Astrocyte of the cerebellum (primary cell): Measurements from ENCODE around the gene FAM177B.

ENCODE experiments used
- DNase-seq: peaks from one replicate; pipeline ENCODE4 v3.0.0-alpha.2; 2011; ENCODE audit warnings: low read depth
- H3K4me3 ChIP-seq: 2 replicates; pipeline ENCODE4 v1.5.1; 2011; ENCODE audit warnings: mild to moderate bottlenecking, low read depth, low read length, moderate library complexity
- in situ Hi-C: cut with HindIII; loops from 2 replicates; pipeline ENCODE4 v1.10.0; 2017; ENCODE audit warnings: low sequenced_read_pairs
- TF ChIP-seq, protein P1 (sequence below): IDR thresholded peaks from 2 replicates; pipeline ENCODE4 v1.5.1; 2012; ENCODE audit warnings: low read length, low read depth, moderate library complexity, mild to moderate bottlenecking; ENCODE audit errors: missing control alignments

Gene FAM177B

DNA sequence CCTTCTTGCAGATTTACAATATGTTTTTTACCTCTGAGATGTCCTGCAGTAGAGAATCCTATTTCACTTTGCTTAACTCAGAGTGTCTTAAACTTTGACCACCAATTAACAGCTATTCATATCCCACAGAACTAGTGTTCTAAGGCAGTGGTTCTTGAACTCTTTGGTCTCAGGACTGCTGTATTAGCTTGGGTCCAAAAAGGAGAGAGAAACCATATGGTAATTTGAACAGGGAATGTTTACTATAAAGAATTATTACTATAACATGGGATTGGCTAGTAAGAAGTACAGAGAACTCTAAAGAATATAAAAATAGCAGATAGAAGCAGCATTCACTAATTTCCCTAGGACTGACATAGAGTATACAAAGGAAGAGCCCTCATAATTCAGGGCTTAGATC lies 31.6 kb downstream of the FAM177B start:
- no peak overlapping the region for H3K4me3 ChIP-seq
- TF ChIP-seq, protein P1, sequence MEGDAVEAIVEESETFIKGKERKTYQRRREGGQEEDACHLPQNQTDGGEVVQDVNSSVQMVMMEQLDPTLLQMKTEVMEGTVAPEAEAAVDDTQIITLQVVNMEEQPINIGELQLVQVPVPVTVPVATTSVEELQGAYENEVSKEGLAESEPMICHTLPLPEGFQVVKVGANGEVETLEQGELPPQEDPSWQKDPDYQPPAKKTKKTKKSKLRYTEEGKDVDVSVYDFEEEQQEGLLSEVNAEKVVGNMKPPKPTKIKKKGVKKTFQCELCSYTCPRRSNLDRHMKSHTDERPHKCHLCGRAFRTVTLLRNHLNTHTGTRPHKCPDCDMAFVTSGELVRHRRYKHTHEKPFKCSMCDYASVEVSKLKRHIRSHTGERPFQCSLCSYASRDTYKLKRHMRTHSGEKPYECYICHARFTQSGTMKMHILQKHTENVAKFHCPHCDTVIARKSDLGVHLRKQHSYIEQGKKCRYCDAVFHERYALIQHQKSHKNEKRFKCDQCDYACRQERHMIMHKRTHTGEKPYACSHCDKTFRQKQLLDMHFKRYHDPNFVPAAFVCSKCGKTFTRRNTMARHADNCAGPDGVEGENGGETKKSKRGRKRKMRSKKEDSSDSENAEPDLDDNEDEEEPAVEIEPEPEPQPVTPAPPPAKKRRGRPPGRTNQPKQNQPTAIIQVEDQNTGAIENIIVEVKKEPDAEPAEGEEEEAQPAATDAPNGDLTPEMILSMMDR: no peak
- in situ Hi-C loops: no loop called here
- no peak for DNase-seq

DNA sequence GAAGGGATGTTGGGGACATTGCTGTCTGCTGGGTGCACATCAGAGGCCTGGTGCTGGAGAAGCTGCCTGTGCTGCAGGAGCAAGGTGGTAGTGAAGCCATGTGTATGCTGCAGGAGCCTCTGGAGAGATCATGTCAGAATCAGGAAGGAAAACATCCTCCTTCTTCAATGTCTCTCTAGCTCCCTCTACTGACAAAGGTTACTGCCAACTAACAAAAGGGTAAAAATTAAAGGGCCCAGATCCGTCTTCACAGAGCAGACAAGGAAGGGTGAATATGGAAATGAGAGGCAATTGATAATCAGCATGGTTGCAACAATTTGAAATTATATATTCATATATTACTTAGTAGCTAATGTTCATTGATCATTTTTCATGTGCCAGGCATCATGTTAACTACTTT lies 32.2 kb downstream of the FAM177B start:
- TF ChIP-seq, protein P1: peak; percentile 5
- DNase-seq: no peak
- in situ Hi-C loops: no loop called here
- no peak overlapping the region for H3K4me3 ChIP-seq

DNA sequence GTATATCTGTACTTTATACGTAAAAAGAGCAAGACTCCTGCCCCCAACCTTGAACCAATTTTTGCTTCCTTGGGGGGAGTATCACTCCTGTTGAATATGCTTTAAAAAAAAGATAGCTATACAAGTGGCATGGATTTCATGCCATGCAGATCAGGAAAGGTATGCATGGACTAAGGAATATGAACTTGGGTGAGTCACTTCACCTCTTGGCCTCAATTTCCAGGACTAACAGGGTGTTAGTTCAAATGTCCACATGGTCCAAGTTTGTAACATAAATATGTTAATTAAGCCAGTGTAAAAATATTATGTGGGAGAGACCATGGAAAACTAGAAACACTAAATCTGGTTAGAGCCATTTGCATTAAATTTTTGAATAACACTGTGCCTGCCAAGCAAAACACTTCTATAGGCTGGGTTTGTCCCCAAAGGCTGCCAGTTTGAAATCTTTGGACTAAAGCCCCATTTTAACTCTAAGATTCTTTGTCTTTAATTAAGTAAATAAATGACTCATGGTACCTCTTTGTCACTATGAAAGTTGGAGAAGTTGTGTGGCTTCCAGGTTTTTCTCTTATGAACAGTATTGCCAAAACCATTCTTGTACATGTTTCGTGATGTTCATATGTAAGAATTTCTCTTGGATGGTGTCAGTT lies 33.1 kb downstream of the FAM177B start:
- in situ Hi-C loops: no loop called here
- no peak overlapping the region for H3K4me3 ChIP-seq

DNA sequence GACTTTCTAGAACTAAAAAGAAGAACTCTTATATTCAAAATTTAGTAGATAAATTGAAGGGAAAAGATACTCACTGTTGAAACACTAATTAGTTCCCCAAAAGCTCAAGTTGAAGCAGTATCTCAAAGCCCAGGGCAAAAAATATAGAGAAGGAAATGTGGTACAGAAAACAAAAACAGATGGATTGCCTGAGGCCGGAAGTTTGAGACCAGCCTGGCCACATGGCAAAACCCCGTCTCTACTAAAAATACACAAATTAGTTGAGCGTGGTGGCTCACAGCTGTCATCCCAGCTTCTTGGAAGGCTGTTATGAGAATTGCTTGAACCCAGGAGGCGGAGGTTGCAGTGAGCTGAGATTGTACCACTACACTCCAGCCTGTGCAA lies 36.0 kb downstream of the FAM177B start:
- no peak overlapping the region for H3K4me3 ChIP-seq
- no peak for DNase-seq
- in situ Hi-C loops: no loop called here
- TF ChIP-seq, protein P1: no peak

More for the DNA sequence above, 33.1 kb downstream of the FAM177B start:
- TF ChIP-seq, protein P1: no peak
- DNase-seq: peak; percentile 51

DNA sequence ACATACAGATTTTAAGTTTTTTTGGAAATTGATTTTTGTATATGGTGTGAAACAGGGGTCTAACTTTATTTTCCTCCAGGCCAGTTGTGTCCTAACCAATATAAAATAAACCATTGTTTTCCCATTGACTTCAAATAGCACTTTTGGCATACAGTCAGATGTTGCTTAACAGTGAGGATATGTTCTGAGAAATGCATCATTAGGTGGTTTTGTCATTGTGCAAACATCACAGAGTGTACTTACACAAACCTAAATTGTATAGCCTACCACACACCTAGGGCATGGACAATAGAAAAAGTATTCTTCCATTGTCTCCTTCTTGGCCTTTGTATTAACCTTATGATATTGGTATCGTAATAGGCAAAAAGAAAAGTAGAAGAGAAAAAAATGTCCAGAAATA lies 40.5 kb downstream of the FAM177B start:
- DNase-seq: peak; percentile 20
- in situ Hi-C loops: loop anchor here (5.0 kb wide), 2 partner anchors 40 to 305 kb away; partner anchors contain the start of gene FAM177B
- H3K4me3 ChIP-seq: no peak overlapping the region
- TF ChIP-seq, protein P1: no peak

DNA sequence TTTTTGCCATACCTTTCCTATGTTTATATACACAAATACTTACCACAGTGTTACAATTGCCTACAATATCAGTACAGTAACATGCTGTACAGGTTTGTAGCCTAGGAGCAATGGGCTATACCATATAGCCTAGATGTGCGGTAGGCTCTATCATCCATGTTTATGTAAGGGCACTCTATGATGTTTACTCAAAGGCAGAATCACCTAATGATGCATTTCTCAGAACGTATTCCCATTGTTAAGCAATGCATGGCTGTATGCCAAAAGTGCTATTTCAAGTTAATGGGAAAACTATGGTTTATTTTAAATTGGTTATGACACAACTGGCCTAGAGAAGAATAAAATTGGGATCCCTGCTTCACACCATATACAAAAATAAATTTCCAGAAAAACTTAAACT lies 41.0 kb downstream of the FAM177B start:
- no peak overlapping the region for H3K4me3 ChIP-seq
- DNase-seq: no peak
- TF ChIP-seq, protein P1: no peak
- in situ Hi-C loops: loop anchor here (5.0 kb wide), 2 partner anchors 41 to 304 kb away; partner anchors contain the start of gene FAM177B
